Smooth muscle cell (in vitro differentiated cells): Measurements from ENCODE around the gene CYBRD1. TPM values are rescaled to one million over a fixed set of nuclear protein-coding genes. Genes with fewer than 3 reads are reported as not detected.
A peak's percentile ranks its signal among the peaks of the same experiment; 100 is the strongest.

Experiments
- DNase-seq: peaks from one replicate; lab custom pipeline; 2025; ENCODE audit not compliant: unreplicated experiment; lab: John Stamatoyannopoulos, UW
- H2AFZ ChIP-seq: fragments of 200-600 bp; sonication (generic); 2 replicates; pipeline ENCODE4 v1.6.0; 2016; ENCODE audit warnings: antibody characterized with exemption, low read depth, mild to moderate bottlenecking
- H3F3A ChIP-seq: fragments of 200-600 bp; sonication (generic); 2 replicates; pipeline ENCODE4 v1.6.0; 2017; ENCODE audit warnings: antibody characterized with exemption, low read depth
- H3K27ac ChIP-seq: fragments of 200-600 bp; sonication (generic); 2 replicates; pipeline ENCODE4 v1.5.1; 2016; ENCODE audit warnings: low read depth, mild to moderate bottlenecking
- H3K27me3 ChIP-seq: fragments of 200-600 bp; sonication (generic); 2 replicates; pipeline ENCODE4 v1.6.1; 2016; ENCODE audit warnings: low read depth, mild to moderate bottlenecking
- H3K36me3 ChIP-seq: fragments of 200-600 bp; sonication (generic); 2 replicates; pipeline ENCODE4 v1.5.1; 2016; ENCODE audit warnings: low read depth
- H3K4me1 ChIP-seq: fragments of 200-600 bp; sonication (generic); 2 replicates; pipeline ENCODE4 v1.5.1; 2016; ENCODE audit warnings: low read depth
- H3K4me2 ChIP-seq: fragments of 200-600 bp; sonication (generic); 2 replicates; pipeline ENCODE4 v1.6.0; 2016; ENCODE audit warnings: mild to moderate bottlenecking
- H3K4me3 ChIP-seq: fragments of 200-600 bp; sonication (generic); 2 replicates; pipeline ENCODE4 v1.5.1; 2016; ENCODE audit warnings: mild to moderate bottlenecking
- H3K79me2 ChIP-seq: fragments of 200-600 bp; sonication (generic); 2 replicates; pipeline ENCODE4 v1.6.0; 2016; ENCODE audit warnings: low read depth, mild to moderate bottlenecking
- H3K9ac ChIP-seq: fragments of 200-600 bp; sonication (generic); 2 replicates; pipeline ENCODE4 v1.6.0; 2016; ENCODE audit warnings: low read depth
- H3K9me3 ChIP-seq: fragments of 200-600 bp; sonication (generic); replicated peaks from 2 replicates; pipeline ENCODE4 v1.5.1; 2016; ENCODE audit warnings: low read depth
- H4K20me1 ChIP-seq: fragments of 200-600 bp; sonication (generic); 2 replicates; pipeline ENCODE4 v1.6.0; 2016; ENCODE audit warnings: low read depth
- CTCF ChIP-seq: fragments of 200-600 bp; sonication (generic); IDR thresholded peaks from 2 replicates; pipeline ENCODE4 v1.5.1; 2017; ENCODE audit warnings: borderline replicate concordance, mild to moderate bottlenecking, antibody characterized with exemption; ENCODE audit not compliant: insufficient read depth, poor library complexity, severe bottlenecking
- WGBS: methylation state at CpG from one replicate; pipeline ENCODE4 v1.1.7; 2016; ENCODE audit warnings: low lambda C conversion rate; 5-methylcytosine and 5-hydroxymethylcytosine counted together
- polyA plus RNA-seq: library from polyadenylated mRNA; unstranded; fragments of >200 nt; fragmentation: Nextera tagmentation; extraction: Ambion mirVana; gene quantifications from 2 replicates; pipeline ENCODE4 v1.2.1, GENCODE V29; 2016
- total RNA-seq: library from RNA; depleted of rRNA; stranded (reverse); fragments of >200 nt; gene quantifications from 2 replicates; pipeline ENCODE4 v1.2.3, GENCODE V29; 2014

CYBRD1 gene
- total and polyA plus RNA-seq, 2 experiments from 2014 or later: 41.3 to 61.5 TPM

- H2AFZ ChIP-seq: no peak overlapping the region
- H3K9ac ChIP-seq: no peak overlapping the region
- H3K4me2 ChIP-seq: peak overlapping the region; percentile 5
- TF ChIP-seq CTCF: no peak
- no peaks in the 10 kb centered on the region for H3K36me3 ChIP-seq
- DNase-seq: no peak
- no peaks in the 10 kb centered on the region for H3F3A ChIP-seq
- H3K27ac ChIP-seq: no peak overlapping the region
- no peaks in the 10 kb centered on the region for H3K27me3 ChIP-seq
- H3K9me3 ChIP-seq: no peaks in the 10 kb centered on the region
- no peaks in the 10 kb centered on the region for H3K79me2 ChIP-seq
- H3K4me1 ChIP-seq: no peaks in the 10 kb centered on the region
- no peak overlapping the region for H3K4me3 ChIP-seq
- no peaks in the 10 kb centered on the region for H4K20me1 ChIP-seq
These were observed 29.6 kb downstream of the CYBRD1 start for GRCh38 chr2:171551836-171552235.

GRCh38 chr2:171553236-171553635 lies 31.0 kb downstream of the CYBRD1 start:
- no peak for TF ChIP-seq CTCF
- Histone ChIP-seq H4K20me1 (no peaks in the 10 kb centered on the region), H2AFZ (no peak overlapping the region)

GRCh38 chr2:171553858-171554257 lies 31.6 kb downstream of the CYBRD1 start:
- 97% methylated on average over 8 of the region's 8 CpGs for WGBS
- Histone ChIP-seq H3K4me1 (peaks cover 12% of the 10 kb centered on the region), H3K9ac (no peak overlapping the region), H3K27me3 (no peaks in the 10 kb centered on the region), H3K36me3 (no peaks in the 10 kb centered on the region), H4K20me1 (no peaks in the 10 kb centered on the region), H3F3A (no peaks in the 10 kb centered on the region), H3K4me3 (no peak overlapping the region), H3K79me2 (no peaks in the 10 kb centered on the region), H3K9me3 (no peaks in the 10 kb centered on the region), H3K27ac (no peak overlapping the region), H2AFZ (no peak overlapping the region), H3K4me2 (no peak overlapping the region)
- DNase-seq: no peak
- TF ChIP-seq CTCF: no peak

More at GRCh38 chr2:171553236-171553635, 31.0 kb downstream of the CYBRD1 start:
- Histone ChIP-seq H3K9me3 (no peaks in the 10 kb centered on the region), H3K27ac (no peak overlapping the region), H3K27me3 (no peaks in the 10 kb centered on the region), H3K79me2 (no peaks in the 10 kb centered on the region), H3F3A (no peaks in the 10 kb centered on the region), H3K9ac (no peak overlapping the region), H3K4me3 (no peak overlapping the region), H3K36me3 (no peaks in the 10 kb centered on the region), H3K4me2 (no peak overlapping the region), H3K4me1 (peaks cover 12% of the 10 kb centered on the region)
- 97% methylated on average over 2 of the region's 2 CpGs for WGBS
- no peak for DNase-seq

- no peaks in the 10 kb centered on the region for H3F3A ChIP-seq
- H3K9ac ChIP-seq: no peak overlapping the region
- no peaks in the 10 kb centered on the region for H3K36me3 ChIP-seq
- no peak for TF ChIP-seq CTCF
- DNase-seq: no peak
- H3K4me1 ChIP-seq: peaks cover 12% of the 10 kb centered on the region
- H3K4me2 ChIP-seq: no peak overlapping the region
- H4K20me1 ChIP-seq: no peaks in the 10 kb centered on the region
- H2AFZ ChIP-seq: no peak overlapping the region
- no peak overlapping the region for H3K4me3 ChIP-seq
- no peaks in the 10 kb centered on the region for H3K79me2 ChIP-seq
- no peaks in the 10 kb centered on the region for H3K9me3 ChIP-seq
- no peak overlapping the region for H3K27ac ChIP-seq
- 83% methylated on average over 3 of the region's 3 CpGs for WGBS
- H3K27me3 ChIP-seq: no peaks in the 10 kb centered on the region
These were observed 32.8 kb downstream of the CYBRD1 start for GRCh38 chr2:171554991-171555615.
